LNCaP clone FGC (cell line): Measurements from ENCODE around the gene CHST8.

Experiments
- DNase-seq: peaks from one replicate; pipeline ENCODE4 v3.0.0-alpha.2; 2011; ENCODE audit warnings: low read depth
- H3K4me3 ChIP-seq: 2 replicates; pipeline ENCODE4 v1.5.1; 2011; ENCODE audit warnings: mild to moderate bottlenecking, low read depth, low read length, control low read depth
- CTCF ChIP-seq: IDR thresholded peaks from 2 replicates; pipeline ENCODE4 v1.5.1; 2012; ENCODE audit warnings: mild to moderate bottlenecking; ENCODE audit not compliant: control insufficient read depth, insufficient read depth; ENCODE audit errors: extremely low read depth

The CHST8 gene

GRCh38 chr19:33752018-33752800 is 130.5 kb downstream of the CHST8 start:
- H3K4me3 ChIP-seq: no peak overlapping the region
- DNase-seq: no peak
- 0 out of 2 replicates have a peak, but pooled peaks have one; percentile 15 for TF ChIP-seq CTCF

- no peak for DNase-seq
- no peak overlapping the region for H3K4me3 ChIP-seq
- TF ChIP-seq CTCF: no peak
These were observed 131.2 kb downstream of the CHST8 start for GRCh38 chr19:33752945-33753344.

GRCh38 chr19:33754361-33754760 is 132.6 kb downstream of the CHST8 start:
- no peak for TF ChIP-seq CTCF
- no peak overlapping the region for H3K4me3 ChIP-seq
- no peak for DNase-seq

- TF ChIP-seq CTCF: no peak
- DNase-seq: no peak
- H3K4me3 ChIP-seq: no peak overlapping the region
These were observed 133.6 kb downstream of the CHST8 start for GRCh38 chr19:33755099-33756035.

GRCh38 chr19:33756177-33756576 is 134.4 kb downstream of the CHST8 start:
- DNase-seq: no peak
- H3K4me3 ChIP-seq: no peak overlapping the region
- TF ChIP-seq CTCF: no peak

- no peak for DNase-seq
- no peak overlapping the region for H3K4me3 ChIP-seq
- TF ChIP-seq CTCF: no peak
These were observed 136.8 kb downstream of the CHST8 start for GRCh38 chr19:33758541-33759013.
